ENCODE results near the gene WDR54.

The WDR54 gene

DNA sequence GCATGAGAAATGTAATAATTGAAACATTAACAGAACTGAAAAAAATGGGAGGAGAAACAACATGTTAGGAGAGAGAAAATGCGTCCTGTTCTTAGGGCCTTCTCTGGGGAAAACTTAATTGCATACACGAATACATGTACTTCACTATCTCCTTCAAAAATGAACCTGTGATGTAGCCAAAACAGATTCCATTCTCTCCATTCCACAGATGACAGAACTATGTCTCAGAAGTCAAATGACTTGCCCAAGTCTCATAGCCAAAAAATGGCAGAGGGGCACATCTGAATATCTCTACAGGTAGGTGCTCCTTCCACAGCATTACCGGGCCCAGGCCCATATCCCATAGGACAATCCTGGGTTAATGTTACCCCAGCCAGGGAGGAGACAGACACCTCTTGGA, 37.5 kb upstream of the WDR54 start:
- Histone ChIP-seq H3K27me3 (ENCODE audit: insufficient read depth, low read length) (no peaks in the 10 kb centered on the region), H3K9me3 (ENCODE audit: insufficient read depth, low read depth, low read length) (no peaks in the 10 kb centered on the region), H3K9ac (ENCODE audit: low read depth, low read length) (no peak overlapping the region), H3K4me3 (ENCODE audit: low read length) (no peak overlapping the region), H3K4me1 (ENCODE audit: insufficient read depth, low read length) (peaks cover 11% of the 10 kb centered on the region), H3K36me3 (ENCODE audit: insufficient read depth, low read depth, low read length) (peaks cover 27% of the 10 kb centered on the region), H3K27ac (ENCODE audit: low read length) (no peak overlapping the region)

DNA sequence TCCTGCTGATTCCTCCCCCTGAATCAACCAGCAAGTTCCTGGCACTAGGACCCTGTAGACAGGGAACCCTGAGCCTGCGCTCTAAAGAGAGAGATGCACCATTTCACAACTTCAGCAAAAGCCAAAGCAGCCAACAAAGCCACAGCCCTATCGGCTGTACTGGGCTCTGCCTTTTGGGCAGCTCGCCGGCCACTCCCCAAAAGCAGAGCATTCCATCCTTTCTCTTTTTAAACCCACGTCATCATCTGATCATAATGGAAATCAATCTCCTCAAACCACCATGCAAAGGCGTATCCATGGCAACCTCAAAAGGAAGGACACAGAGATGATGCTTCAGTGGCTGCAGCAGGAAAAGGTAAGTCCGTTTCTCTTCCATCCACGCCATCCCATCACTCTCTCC, 36.1 kb upstream of the WDR54 start:
- H3K27ac ChIP-seq (ENCODE audit: low read length) = no peak overlapping the region
- H3K9ac ChIP-seq (ENCODE audit: low read depth, low read length) = no peak overlapping the region
- no peaks in the 10 kb centered on the region for H3K9me3 ChIP-seq (ENCODE audit: insufficient read depth, low read depth, low read length)
- H3K27me3 ChIP-seq (ENCODE audit: insufficient read depth, low read length) = no peaks in the 10 kb centered on the region
- H3K36me3 ChIP-seq (ENCODE audit: insufficient read depth, low read depth, low read length) = peaks cover 26% of the 10 kb centered on the region
- peaks cover 5% of the 10 kb centered on the region for H3K4me1 ChIP-seq (ENCODE audit: insufficient read depth, low read length)
- no peak overlapping the region for H3K4me3 ChIP-seq (ENCODE audit: low read length)

DNA sequence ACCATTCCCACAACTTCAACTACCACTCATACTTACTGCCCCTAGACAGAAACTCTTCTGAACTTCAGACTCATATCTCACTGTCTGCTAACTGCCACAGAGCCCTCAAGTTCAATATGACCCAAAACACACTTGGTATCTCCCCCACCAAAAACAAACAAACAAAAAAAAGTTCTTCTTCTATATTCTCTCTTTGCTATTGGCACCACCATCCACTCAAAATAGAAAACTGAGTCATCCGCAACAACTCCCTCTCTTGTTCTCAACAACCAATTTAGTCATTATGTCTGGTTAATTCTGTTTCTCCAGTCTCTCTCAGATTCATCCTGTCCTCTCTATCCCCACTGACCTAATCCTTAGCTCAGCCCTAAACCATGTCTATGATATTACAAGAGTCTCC, 34.2 kb upstream of the WDR54 start:
- Histone ChIP-seq H3K27me3 (ENCODE audit: insufficient read depth, low read length) (no peaks in the 10 kb centered on the region), H3K4me3 (ENCODE audit: low read length) (no peak overlapping the region), H3K9me3 (ENCODE audit: insufficient read depth, low read depth, low read length) (no peaks in the 10 kb centered on the region), H3K36me3 (ENCODE audit: insufficient read depth, low read depth, low read length) (peaks cover 26% of the 10 kb centered on the region), H3K9ac (ENCODE audit: low read depth, low read length) (no peak overlapping the region), H3K27ac (ENCODE audit: low read length) (no peak overlapping the region), H3K4me1 (ENCODE audit: insufficient read depth, low read length) (peaks cover 9% of the 10 kb centered on the region)

DNA sequence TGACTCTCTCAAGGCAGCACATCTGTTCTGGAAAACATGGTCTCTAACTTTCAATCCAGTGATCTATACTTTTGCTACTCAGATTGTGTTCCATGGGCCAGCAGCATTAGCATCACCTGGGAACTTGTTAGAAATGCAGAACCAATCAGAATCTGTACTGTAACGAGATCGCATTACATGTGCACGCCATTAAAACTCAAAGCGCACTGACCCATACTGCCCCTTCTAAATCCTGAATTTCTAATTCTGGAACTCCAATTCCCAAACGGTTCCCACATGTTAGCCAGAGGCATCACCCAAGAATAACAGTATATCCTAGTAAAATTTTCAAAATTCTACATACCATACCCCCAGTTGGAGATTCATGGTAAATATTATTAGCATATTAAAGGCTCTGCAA, 30.9 kb upstream of the WDR54 start:
- peaks cover 7% of the 10 kb centered on the region; the same call in 1 of the 2 replicates for H3K36me3 ChIP-seq (ENCODE audit: insufficient read depth, low read depth, low read length)
- H3K4me3 ChIP-seq (ENCODE audit: low read length) = peak overlapping the region; percentile 98
- no peaks in the 10 kb centered on the region for H3K27me3 ChIP-seq (ENCODE audit: insufficient read depth, low read length)
- no peaks in the 10 kb centered on the region for H3K9me3 ChIP-seq (ENCODE audit: insufficient read depth, low read depth, low read length)
- H3K9ac ChIP-seq (ENCODE audit: low read depth, low read length) = peak overlapping the region; percentile 96; the same call in 1 of the 2 replicates
- H3K4me1 ChIP-seq (ENCODE audit: insufficient read depth, low read length) = peaks cover 9% of the 10 kb centered on the region
- H3K27ac ChIP-seq (ENCODE audit: low read length) = no peak overlapping the region

DNA sequence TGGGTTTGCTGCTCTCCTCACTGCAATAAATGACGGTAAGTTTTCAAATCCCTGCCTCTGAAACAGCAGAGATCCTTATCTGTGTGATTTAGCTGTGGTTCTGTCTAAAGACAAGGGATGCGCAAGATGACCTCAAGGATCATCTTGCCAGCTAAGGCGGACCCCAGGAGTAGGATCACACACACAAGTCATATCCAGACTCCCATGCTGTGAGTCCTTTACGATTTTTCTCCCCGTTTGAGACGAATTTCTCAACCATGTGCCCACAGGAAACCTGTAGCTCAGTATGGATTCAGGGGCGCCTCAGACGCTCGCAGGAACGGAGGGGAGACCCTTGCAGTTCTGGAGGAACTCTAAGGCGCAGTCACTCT, 30.3 kb upstream of the WDR54 start:
- H3K4me1 ChIP-seq (ENCODE audit: insufficient read depth, low read length) = peaks cover 9% of the 10 kb centered on the region
- H3K27ac ChIP-seq (ENCODE audit: low read length) = peak overlapping the region; percentile 40
- peak overlapping the region; percentile 96 for H3K9ac ChIP-seq (ENCODE audit: low read depth, low read length)
- H3K27me3 ChIP-seq (ENCODE audit: insufficient read depth, low read length) = no peaks in the 10 kb centered on the region
- H3K9me3 ChIP-seq (ENCODE audit: insufficient read depth, low read depth, low read length) = no peaks in the 10 kb centered on the region
- H3K36me3 ChIP-seq (ENCODE audit: insufficient read depth, low read depth, low read length) = 0 out of 2 replicates have a peak, but pooled peaks cover 1% of the 10 kb centered on the region
- peak overlapping the region; percentile 98 for H3K4me3 ChIP-seq (ENCODE audit: low read length)

DNA sequence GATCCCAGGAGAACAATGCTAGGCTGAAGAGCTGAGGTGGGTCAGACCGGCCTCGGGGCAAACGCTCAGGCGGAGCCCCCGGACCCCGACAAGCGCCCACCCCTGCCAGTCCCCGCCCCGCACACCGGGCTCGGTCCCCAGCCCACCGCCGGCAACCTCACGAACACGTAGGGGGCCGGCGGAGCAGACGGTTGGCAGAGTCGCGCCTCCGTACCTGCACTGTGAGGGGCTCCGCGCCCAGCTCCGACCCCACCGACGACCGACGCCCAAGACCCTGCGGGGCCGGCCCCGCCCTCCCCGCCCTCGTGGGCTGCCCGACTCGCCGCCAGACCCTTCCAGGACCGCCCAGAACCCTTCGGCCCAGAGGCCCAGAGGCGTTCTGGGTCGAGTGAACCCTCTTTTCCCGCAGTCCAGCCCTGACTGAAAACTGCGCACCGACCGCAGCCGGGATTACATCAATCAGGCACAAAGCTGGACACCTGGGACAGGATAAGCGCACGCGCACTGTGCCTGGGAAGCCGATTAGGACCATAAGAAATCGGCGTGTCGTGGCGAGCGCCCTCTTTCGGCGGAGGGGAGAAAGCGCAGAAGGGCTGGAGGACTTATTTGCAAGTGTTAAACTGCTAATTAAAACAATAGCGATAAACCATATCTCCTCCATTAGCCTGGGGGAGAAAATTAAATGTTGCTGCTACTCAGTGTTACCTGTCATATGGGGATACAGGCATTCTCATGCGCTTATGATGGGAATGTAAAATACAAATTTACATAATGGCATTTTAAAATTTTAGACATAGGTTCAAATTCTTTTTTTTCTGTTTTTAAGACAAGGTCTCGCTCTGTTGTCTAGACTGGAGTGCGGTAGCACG, 29.7 kb upstream of the WDR54 start:
- no peaks in the 10 kb centered on the region for H3K27me3 ChIP-seq (ENCODE audit: insufficient read depth, low read length)
- no peaks in the 10 kb centered on the region for H3K9me3 ChIP-seq (ENCODE audit: insufficient read depth, low read depth, low read length)
- H3K36me3 ChIP-seq (ENCODE audit: insufficient read depth, low read depth, low read length) = no peaks in the 10 kb centered on the region
- H3K4me3 ChIP-seq (ENCODE audit: low read length) = peak overlapping the region; percentile 98
- H3K4me1 ChIP-seq (ENCODE audit: insufficient read depth, low read length) = peaks cover 9% of the 10 kb centered on the region
- H3K27ac ChIP-seq (ENCODE audit: low read length) = peak overlapping the region; percentile 40
- peak overlapping the region; percentile 96 for H3K9ac ChIP-seq (ENCODE audit: low read depth, low read length)

DNA sequence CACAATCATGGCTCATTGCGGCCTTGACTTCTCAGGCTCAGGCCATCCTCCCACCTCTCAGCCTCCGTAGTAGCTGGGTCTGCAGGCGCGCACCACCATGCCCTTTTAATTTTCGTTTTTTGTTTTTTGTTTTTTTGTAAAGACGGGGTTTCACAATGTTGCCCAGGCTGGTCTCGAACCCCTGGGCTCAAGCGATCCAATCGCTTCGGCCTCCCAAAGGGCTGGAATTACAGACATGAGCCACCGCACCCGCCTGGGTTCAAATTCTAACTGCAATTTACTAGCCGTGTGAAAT, 29.1 kb upstream of the WDR54 start:
- peak overlapping the region; percentile 98; the same call in 1 of the 2 replicates for H3K4me3 ChIP-seq (ENCODE audit: low read length)
- H3K9ac ChIP-seq (ENCODE audit: low read depth, low read length) = peak overlapping the region; percentile 96; the same call in 1 of the 2 replicates
- H3K36me3 ChIP-seq (ENCODE audit: insufficient read depth, low read depth, low read length) = no peaks in the 10 kb centered on the region
- no peak overlapping the region for H3K27ac ChIP-seq (ENCODE audit: low read length)
- no peaks in the 10 kb centered on the region for H3K9me3 ChIP-seq (ENCODE audit: insufficient read depth, low read depth, low read length)
- peaks cover 9% of the 10 kb centered on the region for H3K4me1 ChIP-seq (ENCODE audit: insufficient read depth, low read length)
- H3K27me3 ChIP-seq (ENCODE audit: insufficient read depth, low read length) = no peaks in the 10 kb centered on the region

DNA sequence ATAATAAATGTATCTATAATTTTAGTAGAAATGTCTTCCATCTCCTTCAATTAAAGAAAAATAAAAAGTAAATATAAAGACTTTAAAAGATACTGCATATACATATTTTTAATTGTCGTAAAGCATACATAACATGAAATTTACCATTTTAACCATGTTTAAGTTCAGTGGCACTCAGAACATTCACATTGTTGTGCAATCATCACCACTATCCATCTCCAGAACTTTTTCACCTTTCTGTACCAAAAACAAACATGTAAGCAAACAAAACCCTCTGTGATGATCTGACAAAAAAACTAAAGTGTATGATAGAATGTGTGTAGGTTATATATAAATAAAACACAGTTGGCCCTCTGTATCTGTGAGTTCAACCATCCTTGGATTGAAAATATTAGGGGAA, 28.0 kb upstream of the WDR54 start:
- H3K36me3 ChIP-seq (ENCODE audit: insufficient read depth, low read depth, low read length) = no peaks in the 10 kb centered on the region
- H3K9ac ChIP-seq (ENCODE audit: low read depth, low read length) = no peak overlapping the region
- H3K4me3 ChIP-seq (ENCODE audit: low read length) = no peak overlapping the region
- no peaks in the 10 kb centered on the region for H3K9me3 ChIP-seq (ENCODE audit: insufficient read depth, low read depth, low read length)
- peaks cover 9% of the 10 kb centered on the region for H3K4me1 ChIP-seq (ENCODE audit: insufficient read depth, low read length)
- no peaks in the 10 kb centered on the region for H3K27me3 ChIP-seq (ENCODE audit: insufficient read depth, low read length)
- no peak overlapping the region for H3K27ac ChIP-seq (ENCODE audit: low read length)

DNA sequence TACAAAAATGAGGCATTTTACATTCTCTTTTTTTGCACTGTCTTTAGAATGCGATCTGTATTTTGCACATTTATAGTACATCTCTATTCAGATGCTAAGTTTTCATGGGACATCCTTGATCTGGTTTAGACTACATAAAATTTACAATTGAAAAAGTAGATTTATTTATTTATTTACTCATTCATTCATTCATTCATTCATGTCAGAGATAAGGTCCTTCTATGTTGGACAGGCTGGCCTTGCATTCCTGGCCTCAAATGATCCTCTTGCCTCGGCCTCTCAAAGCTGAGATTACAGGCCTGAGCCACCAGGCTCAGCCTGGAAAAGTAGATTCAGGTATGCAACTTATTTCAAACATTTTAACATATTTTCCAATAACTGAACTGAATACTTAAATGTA, 25.4 kb upstream of the WDR54 start:
- H3K9me3 ChIP-seq (ENCODE audit: insufficient read depth, low read depth, low read length) = no peaks in the 10 kb centered on the region
- H3K36me3 ChIP-seq (ENCODE audit: insufficient read depth, low read depth, low read length) = no peaks in the 10 kb centered on the region
- no peak overlapping the region for H3K27ac ChIP-seq (ENCODE audit: low read length)
- no peak overlapping the region for H3K9ac ChIP-seq (ENCODE audit: low read depth, low read length)
- H3K27me3 ChIP-seq (ENCODE audit: insufficient read depth, low read length) = no peaks in the 10 kb centered on the region
- H3K4me1 ChIP-seq (ENCODE audit: insufficient read depth, low read length) = peaks cover 3% of the 10 kb centered on the region; the same call in 1 of the 2 replicates
- no peak overlapping the region for H3K4me3 ChIP-seq (ENCODE audit: low read length)

DNA sequence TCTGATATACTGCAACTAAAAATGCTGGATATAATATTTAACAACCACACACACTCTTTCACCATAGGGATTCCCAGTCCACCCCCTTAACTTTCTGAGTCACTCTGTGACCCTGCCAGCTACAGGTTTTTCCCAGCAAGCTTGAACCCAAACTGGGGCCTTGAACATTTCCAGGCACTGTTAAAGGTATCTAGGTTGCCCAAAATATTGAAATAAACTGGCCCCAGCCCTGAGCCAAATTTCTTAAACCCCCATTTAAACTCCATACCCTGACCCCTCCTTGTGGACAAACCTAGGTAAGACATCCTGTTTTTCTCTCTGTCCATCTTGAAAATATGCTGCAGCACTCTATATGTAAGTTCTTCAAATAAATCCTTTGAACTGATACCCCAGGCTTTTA, 21.7 kb upstream of the WDR54 start:
- no peaks in the 10 kb centered on the region for H3K27me3 ChIP-seq (ENCODE audit: insufficient read depth, low read length)

DNA sequence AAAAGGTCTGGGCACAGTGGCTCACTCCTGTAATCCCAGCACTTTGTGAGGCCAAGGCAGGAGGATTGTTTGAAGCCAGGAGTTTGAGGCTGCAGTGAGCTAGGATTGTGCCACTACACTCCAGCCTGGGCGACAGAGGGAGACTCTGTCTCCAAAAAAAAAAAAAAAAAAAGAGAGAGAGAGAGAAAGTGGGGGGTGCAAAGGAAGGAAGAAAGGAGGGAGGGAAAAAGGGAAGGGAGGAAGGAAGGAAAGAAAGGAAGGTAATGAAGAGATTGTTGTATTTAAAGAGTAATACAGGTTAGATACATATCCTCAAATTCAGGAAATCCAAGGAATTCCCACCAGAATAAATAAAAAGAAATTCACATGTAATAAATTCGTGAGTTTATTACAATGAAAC, 19.6 kb upstream of the WDR54 start:
- no peaks in the 10 kb centered on the region for H3K36me3 ChIP-seq (ENCODE audit: insufficient read depth, low read depth, low read length)
- no peak overlapping the region for H3K9ac ChIP-seq (ENCODE audit: low read depth, low read length)
- no peaks in the 10 kb centered on the region for H3K9me3 ChIP-seq (ENCODE audit: insufficient read depth, low read depth, low read length)
- H3K27ac ChIP-seq (ENCODE audit: low read length) = no peak overlapping the region
- no peak overlapping the region for H3K4me3 ChIP-seq (ENCODE audit: low read length)
- no peaks in the 10 kb centered on the region for H3K27me3 ChIP-seq (ENCODE audit: insufficient read depth, low read length)
- no peaks in the 10 kb centered on the region for H3K4me1 ChIP-seq (ENCODE audit: insufficient read depth, low read length)

More for the DNA sequence above, 21.7 kb upstream of the WDR54 start:
- no peak overlapping the region for H3K27ac ChIP-seq (ENCODE audit: low read length)
- no peaks in the 10 kb centered on the region for H3K36me3 ChIP-seq (ENCODE audit: insufficient read depth, low read depth, low read length)
- H3K9me3 ChIP-seq (ENCODE audit: insufficient read depth, low read depth, low read length) = no peaks in the 10 kb centered on the region
- H3K4me1 ChIP-seq (ENCODE audit: insufficient read depth, low read length) = no peaks in the 10 kb centered on the region
- H3K4me3 ChIP-seq (ENCODE audit: low read length) = no peak overlapping the region
- no peak overlapping the region for H3K9ac ChIP-seq (ENCODE audit: low read depth, low read length)

DNA sequence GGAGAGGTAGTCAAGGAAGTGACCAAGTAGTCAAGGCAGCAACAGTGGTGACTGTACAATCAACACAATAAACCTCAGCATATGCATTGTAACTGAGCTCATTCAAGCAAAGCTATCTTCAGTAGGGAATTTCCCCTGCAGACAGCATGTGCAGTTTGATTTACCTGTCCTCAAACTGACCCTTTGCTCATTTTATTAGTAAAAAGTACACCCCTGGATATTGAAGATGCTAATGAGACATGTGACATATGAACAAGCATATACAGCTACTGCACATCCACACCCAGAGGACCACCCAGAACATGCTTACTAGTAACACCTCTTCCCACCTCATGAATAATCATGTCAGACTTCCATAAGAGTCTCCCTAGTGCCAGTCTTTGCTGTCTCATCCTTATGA, 15.5 kb upstream of the WDR54 start:
- Histone ChIP-seq H3K9me3 (ENCODE audit: insufficient read depth, low read depth, low read length) (no peaks in the 10 kb centered on the region), H3K9ac (ENCODE audit: low read depth, low read length) (no peak overlapping the region), H3K27me3 (ENCODE audit: insufficient read depth, low read length) (peaks cover 17% of the 10 kb centered on the region), H3K36me3 (ENCODE audit: insufficient read depth, low read depth, low read length) (no peaks in the 10 kb centered on the region), H3K4me3 (ENCODE audit: low read length) (no peak overlapping the region), H3K27ac (ENCODE audit: low read length) (no peak overlapping the region), H3K4me1 (ENCODE audit: insufficient read depth, low read length) (no peaks in the 10 kb centered on the region)
